Natural killer cell treated with Interleukin-12 subunit alpha and Interleukin-12 subunit beta and Interleukin-15 and Interleukin-18, amount 100 ng/mL, for 72 hours (primary cell): ENCODE measurements around the gene CSNK2B. TPM values are rescaled to one million over a fixed set of nuclear protein-coding genes. Genes with fewer than 3 reads are reported as not detected.

Source experiments
- ATAC-seq, 2 donors: fragments of 150-1000 bp; cut with Tn5 transposase in 1 of 2; sonication (Bioruptor Pico), chemical (Tn5 transposase) in 1 of 2; 2 replicates each; pipeline ENCODE4 v1.10.0; 2021
- DNase-seq: peaks from one replicate; pipeline ENCODE4 v3.0.0; 2022; ENCODE audit warnings: low spot score
- H3K27ac Mint-ChIP-seq, 2 donors: 1 replicate in 1 of 2; 2 replicates in 1 of 2; pipeline ENCODE4 v1.8.0; 2022; ENCODE audit warnings: mixed read lengths in 2 of 2, mild to moderate bottlenecking in 1 of 2, moderate library complexity in 1 of 2
- H3K27me3 Mint-ChIP-seq, 2 donors: 1 replicate in 1 of 2; 2 replicates in 1 of 2; pipeline ENCODE4 v1.8.0; 2022; ENCODE audit warnings: mixed read lengths in 2 of 2
- H3K36me3 Mint-ChIP-seq: one replicate; pipeline ENCODE4 v1.8.0; 2022; ENCODE audit warnings: mixed read lengths
- H3K4me1 Mint-ChIP-seq, 2 donors: 1 replicate in 1 of 2; 2 replicates in 1 of 2; pipeline ENCODE4 v1.8.0; 2022; ENCODE audit warnings: low read depth in 2 of 2, mixed read lengths in 2 of 2, mild to moderate bottlenecking in 1 of 2
- H3K4me3 Mint-ChIP-seq: one replicate; pipeline ENCODE4 v1.8.0; 2022; ENCODE audit warnings: mixed read lengths
- H3K9me3 Mint-ChIP-seq: 2 replicates; pipeline ENCODE4 v1.8.0; 2022; ENCODE audit warnings: mixed read lengths
- total RNA-seq, 2 donors: library from RNA; stranded (reverse); gene quantifications; one replicate each; pipeline ENCODE4 v1.2.3, GENCODE V29; 2022

Gene CSNK2B
- total RNA-seq, 2 donors from 2014 or later = 205 to 247 TPM

DNA sequence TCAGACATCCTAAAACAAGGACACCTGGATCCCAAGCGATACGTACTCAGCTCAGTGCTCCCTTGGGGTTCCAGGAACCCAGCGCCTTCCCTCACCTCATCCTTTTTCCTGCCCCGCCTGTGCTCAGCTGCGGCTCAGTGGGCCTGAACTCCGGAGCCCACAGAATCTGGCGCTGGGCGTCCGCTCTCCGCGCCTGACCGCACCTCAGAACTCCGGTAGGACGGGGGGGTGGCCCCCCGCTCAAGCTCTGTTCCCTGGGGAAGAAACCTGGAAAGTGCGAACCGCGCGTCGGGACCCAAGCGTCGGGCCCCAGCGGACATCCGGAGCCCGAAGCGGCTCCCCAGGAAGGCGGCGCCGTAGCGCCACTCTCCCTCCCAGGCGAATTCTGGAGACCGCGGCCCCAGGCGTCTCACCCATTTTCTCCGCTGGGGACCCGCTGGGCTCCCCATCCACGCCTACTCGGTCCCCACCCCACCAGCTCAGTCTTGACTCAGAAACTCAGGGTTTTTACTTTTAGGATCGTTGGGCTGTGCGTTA is 15.3 kb downstream of the CSNK2B start:
- Mint-ChIP-seq H3K4me1 (peaks cover 26 to 29% of the 10 kb centered on the region in 2 donors), H3K36me3 (peaks cover 2% of the 10 kb centered on the region), H3K27me3 (no peaks in the 10 kb centered on the region), H3K9me3 (no peaks in the 10 kb centered on the region), H3K27ac (peak overlapping the region; percentile 44 to 89), H3K4me3 (peak overlapping the region; percentile 85)
- ATAC-seq (peak; percentile 70 to 75), DNase-seq (no peak)

DNA sequence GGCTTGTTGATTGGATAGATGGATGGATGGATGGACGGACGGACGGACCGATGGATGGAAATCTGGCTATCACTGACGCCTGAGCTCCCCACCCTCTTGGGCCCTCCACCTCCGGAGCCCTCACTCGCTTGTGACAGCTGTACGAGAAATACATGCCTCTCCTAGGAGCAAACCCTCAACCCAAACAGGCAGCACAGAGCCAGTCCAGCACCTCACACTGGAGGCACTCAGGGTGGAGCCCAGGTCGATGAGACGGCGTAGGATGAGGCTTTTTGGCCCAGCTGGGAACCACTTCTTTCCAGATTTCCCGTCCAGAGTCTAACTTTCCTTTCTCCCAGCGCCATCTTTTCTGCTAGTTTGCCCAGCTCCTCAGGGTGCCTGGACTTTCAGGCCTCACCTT is 17.7 kb downstream of the CSNK2B start:
- no peak overlapping the region for H3K4me3 Mint-ChIP-seq
- no peaks in the 10 kb centered on the region for H3K9me3 Mint-ChIP-seq
- no peak overlapping the region for H3K27ac Mint-ChIP-seq
- DNase-seq (no peak), ATAC-seq (no peak)
- peaks cover 19 to 22% of the 10 kb centered on the region in 2 donors for H3K4me1 Mint-ChIP-seq
- no peaks in the 10 kb centered on the region for H3K27me3 Mint-ChIP-seq
- H3K36me3 Mint-ChIP-seq = peaks cover 5% of the 10 kb centered on the region

DNA sequence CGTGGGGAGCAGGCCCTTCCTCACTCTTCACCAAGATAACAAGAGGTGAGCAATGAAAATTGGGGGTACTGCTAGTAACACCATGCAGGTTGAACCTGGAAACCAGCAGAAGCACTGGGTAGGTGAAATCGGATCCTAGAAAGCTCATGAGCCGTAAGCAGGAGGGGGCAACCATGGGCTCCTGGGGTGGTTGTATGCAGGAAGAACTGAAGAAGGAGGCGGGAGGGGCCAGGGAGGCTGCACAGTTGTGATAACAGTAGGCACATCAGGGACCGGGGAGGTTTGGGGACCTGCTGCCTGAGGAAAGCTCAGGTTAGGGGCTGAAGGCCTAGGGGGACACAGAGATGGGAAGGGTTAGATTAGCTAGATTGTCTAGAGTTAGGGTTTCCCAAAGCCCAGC is 20.6 kb downstream of the CSNK2B start:
- H3K36me3 Mint-ChIP-seq = peaks cover 5% of the 10 kb centered on the region
- H3K4me3 Mint-ChIP-seq = no peak overlapping the region
- H3K4me1 Mint-ChIP-seq = peaks cover 3 to 11% of the 10 kb centered on the region in 2 donors
- no peaks in the 10 kb centered on the region for H3K27me3 Mint-ChIP-seq
- DNase-seq = no peak
- ATAC-seq = no peak
- H3K27ac Mint-ChIP-seq = peak overlapping the region in 1 of 2 donors; percentile 33
- no peaks in the 10 kb centered on the region for H3K9me3 Mint-ChIP-seq

DNA sequence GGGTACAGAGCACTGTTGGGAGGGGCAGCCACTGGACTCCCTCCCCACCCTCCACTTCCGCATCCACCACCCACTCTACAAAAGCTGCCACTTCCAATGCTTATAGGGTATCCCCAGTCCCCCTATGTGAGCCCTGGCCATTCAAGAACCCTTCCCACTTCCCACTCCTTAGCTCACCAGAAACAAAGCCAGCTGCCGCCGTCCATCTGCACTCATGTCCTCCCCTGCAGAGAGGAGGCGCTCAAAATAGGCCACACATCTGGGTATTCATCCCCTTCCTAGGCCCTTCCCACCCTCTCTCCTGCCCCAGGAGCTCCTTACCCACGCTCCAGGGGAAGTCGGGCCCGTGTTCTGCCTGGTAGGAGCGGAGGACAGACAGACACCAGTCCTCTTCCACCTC is 21.4 kb downstream of the CSNK2B start:
- DNase-seq (no peak), ATAC-seq (no peak)
- H3K27me3 Mint-ChIP-seq = no peaks in the 10 kb centered on the region
- H3K4me1 Mint-ChIP-seq = peaks cover 0 to 9% of the 10 kb centered on the region in 2 donors
- no peak overlapping the region for H3K27ac Mint-ChIP-seq
- H3K4me3 Mint-ChIP-seq = no peak overlapping the region
- H3K36me3 Mint-ChIP-seq = peaks cover 5% of the 10 kb centered on the region
- H3K9me3 Mint-ChIP-seq = no peaks in the 10 kb centered on the region

DNA sequence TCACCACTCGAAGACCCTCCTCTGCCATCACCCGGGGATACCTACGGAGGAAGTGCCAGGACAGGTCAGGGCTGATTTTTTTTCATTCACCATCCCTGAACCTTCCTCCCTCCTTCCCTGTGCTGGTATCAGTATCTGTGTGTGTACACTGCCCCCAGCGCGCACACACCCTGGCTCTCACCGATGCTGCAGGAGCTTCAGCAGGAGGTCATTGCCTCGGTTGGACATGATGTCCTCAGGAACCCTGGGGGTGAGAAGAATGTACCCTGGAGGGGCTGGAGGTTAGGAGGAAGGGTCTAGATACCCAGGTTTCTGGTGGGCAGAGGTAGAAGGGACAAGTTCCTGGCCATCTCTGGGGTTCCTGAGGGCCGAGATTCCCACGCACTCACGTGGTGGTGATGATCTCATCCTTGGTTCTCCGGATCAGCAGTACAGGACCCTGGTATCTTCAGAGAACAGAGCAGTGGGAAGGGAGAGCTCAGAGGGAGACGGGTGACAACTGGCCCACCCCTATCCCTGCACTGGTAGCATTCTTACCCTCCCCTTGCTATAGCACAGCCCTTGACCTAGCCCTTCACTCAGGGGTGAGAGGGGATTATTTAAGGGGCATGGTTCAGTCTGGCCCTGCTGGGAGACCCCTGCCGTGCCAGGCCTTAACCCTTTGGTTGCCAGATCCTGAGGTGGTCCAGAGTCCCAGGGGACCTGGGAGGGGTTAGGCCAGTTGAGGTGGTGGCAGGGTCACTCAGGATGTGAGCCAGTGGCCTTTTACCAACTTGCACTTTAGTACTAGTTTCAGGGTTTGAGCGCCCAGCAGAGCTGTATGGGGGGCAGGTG is 22.2 kb downstream of the CSNK2B start:
- Mint-ChIP-seq H3K4me3 (no peak overlapping the region), H3K4me1 (peaks cover 0 to 8% of the 10 kb centered on the region in 2 donors), H3K27ac (no peak overlapping the region)

DNA sequence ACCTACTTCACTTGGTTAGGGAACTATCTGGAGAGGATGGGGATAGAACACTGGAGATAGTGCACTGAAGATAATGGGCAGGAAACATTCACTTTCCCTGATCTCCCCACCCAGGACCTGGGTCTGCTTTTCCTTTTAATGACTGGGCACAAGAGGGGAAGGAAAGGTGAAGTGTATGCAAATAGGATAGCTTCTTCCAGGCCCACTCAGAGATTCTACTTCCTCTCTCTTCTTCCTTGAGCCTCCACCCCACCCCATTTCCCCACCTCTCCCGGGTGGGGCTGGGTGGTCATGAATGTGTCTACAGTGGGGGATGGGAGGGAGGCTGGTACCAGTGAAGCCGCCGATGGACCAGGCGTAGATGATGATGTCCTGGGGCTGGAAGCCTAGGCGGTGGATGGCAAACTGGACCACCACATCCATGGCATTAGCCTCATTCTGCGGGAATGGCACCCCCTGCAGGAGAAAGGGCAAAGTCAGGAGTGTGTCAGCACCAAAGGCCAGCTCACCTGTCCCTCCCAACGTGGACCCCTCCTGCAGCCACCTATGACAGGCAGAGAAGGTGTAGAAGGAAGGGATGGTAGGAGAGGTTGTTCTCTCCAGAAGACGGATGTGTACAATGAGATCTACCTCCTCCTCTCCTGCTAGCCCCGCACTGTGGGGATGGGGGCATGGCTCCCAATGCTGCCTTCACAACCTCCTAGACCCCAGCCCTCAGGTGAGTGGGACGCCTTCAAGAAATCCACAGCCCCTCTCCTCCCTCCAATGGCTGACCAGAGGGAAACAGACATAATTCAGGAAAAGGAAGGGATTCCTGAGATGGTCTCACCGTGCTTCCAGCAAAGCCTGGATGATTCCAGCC is 23.6 kb downstream of the CSNK2B start:
- ATAC-seq = peak in 1 of 2 donors; percentile 6
- no peaks in the 10 kb centered on the region for H3K9me3 Mint-ChIP-seq
- H3K4me3 Mint-ChIP-seq = no peak overlapping the region
- peaks cover 5% of the 10 kb centered on the region for H3K36me3 Mint-ChIP-seq
- peak overlapping the region in 1 of 2 donors; percentile 57 for H3K27ac Mint-ChIP-seq
- H3K27me3 Mint-ChIP-seq = no peaks in the 10 kb centered on the region
- peak; percentile 58 for DNase-seq
- peaks cover 0 to 6% of the 10 kb centered on the region in 2 donors for H3K4me1 Mint-ChIP-seq

More for the DNA sequence above, 22.2 kb downstream of the CSNK2B start:
- Mint-ChIP-seq H3K27me3 (no peaks in the 10 kb centered on the region), H3K9me3 (no peaks in the 10 kb centered on the region), H3K36me3 (peaks cover 5% of the 10 kb centered on the region)
- ATAC-seq = no peak
- DNase-seq = peak; percentile 37

DNA sequence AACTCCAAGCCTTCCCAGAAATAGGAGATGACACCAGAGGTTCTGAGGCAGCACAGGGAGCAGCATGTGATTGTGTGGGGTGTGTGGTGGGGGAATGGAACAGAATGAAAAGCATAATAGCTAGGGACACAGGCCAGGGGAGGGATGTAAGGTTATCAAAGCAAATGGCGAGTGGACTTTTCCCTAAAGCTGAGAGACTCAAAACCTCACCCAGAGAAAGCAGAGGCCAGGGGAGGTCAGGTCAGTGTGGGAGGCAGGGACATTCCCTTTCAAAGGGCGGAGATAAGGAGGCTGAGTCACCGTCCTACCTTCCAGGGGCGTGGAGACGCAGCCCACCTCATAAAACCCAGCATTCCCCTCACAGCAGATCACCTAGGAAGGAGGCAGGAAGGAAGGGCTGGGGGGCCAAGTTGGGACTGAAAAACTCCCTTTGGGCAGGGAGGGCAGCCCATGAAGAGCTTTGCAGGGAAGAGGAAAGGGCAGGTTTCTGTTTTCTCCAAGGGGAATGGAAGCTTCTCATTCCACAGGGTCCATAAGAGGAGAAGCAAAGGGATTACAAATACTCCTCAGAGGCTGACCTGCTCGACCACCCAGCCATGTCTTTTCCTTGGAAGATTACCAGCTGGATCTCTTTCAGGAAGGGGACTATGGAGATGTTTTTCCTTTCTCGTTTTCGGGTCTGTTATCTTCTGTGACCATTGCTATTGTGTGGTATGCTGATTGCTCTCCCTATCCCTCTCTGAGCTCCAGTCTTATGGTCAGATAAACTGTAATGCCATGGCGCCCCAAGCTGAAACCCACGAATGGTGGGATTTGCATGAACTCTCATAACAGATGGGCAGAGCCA is 24.6 kb downstream of the CSNK2B start:
- Mint-ChIP-seq H3K27ac (peak overlapping the region in 1 of 2 donors; percentile 57), H3K4me3 (no peak overlapping the region), H3K9me3 (no peaks in the 10 kb centered on the region), H3K27me3 (no peaks in the 10 kb centered on the region), H3K36me3 (peaks cover 5% of the 10 kb centered on the region), H3K4me1 (peaks cover 0 to 6% of the 10 kb centered on the region in 2 donors)
- ATAC-seq (no peak), DNase-seq (no peak)

DNA sequence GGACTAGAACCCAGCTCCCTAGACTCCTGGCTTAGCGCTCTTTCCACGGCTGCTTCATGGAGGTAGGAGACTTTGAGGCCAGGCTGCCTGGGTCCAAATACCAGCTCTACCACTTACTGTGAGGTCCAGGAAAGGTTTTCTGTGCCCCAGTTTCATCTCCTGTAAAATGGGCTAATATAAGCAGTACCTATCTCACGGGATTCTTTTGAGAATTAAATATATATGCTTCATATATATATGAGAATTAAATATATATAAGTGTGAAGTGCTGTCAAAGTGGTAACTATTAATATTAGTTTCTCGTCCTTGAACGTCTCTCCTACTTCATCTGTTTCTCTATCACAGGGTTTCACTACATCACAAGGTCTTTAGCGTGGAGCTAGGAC is 25.2 kb downstream of the CSNK2B start:
- Mint-ChIP-seq H3K9me3 (no peaks in the 10 kb centered on the region), H3K4me1 (peaks cover 0 to 6% of the 10 kb centered on the region in 2 donors), H3K36me3 (peaks cover 4% of the 10 kb centered on the region), H3K27me3 (no peaks in the 10 kb centered on the region), H3K27ac (no peak overlapping the region), H3K4me3 (no peak overlapping the region)
- no peak for DNase-seq
- ATAC-seq = no peak

DNA sequence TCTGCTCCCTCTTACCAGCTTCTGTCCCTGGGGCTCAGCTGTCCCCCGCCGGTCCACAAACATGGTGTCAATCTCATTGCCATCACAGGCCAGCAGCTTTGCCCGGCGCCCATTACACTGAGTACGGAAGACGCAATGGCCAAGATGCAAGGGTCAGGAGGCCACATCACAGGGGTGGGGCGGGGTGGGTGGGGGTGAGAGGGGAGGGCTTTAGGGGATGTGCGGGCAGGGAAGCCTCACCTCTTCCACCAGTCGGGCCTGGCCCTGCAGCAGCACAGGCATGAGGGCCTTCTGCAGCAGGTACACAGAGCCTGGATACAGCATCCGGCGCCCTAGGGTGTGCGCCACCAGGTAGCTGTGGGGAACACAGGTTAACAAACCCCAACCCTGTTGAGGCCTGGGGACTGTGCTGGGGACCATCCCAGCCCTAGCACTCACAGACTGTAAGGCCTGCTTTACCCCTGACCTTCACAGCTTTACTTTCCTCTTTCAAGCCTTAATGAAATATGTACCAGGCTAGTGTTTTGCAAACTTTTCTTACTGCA is 25.8 kb downstream of the CSNK2B start:
- no peak for DNase-seq
- Mint-ChIP-seq H3K4me1 (peaks cover 0 to 6% of the 10 kb centered on the region in 2 donors), H3K9me3 (no peaks in the 10 kb centered on the region), H3K27ac (no peak overlapping the region), H3K36me3 (no peaks in the 10 kb centered on the region), H3K27me3 (no peaks in the 10 kb centered on the region), H3K4me3 (no peak overlapping the region)
- ATAC-seq = no peak

DNA sequence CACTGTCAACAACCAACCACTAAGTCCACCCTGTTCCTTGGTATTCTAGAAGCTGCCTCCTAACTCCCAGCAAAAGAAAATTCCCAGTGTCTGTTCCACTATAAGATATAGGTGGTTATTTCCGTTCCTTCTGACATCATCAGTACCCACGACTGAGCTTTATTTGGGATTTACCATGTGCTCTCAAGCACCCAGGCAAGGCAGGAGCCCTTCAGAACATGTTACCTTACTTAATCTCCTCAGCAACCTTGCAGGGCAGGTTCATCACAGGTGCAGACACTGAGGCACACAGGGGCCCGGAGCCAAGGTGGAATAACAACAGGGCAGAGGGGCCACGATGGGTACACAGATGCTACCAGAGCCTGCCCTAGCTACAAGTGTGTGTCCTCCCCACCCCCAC is 26.5 kb downstream of the CSNK2B start:
- ATAC-seq (no peak), DNase-seq (no peak)
- no peak overlapping the region for H3K4me3 Mint-ChIP-seq
- peaks cover 2% of the 10 kb centered on the region for H3K36me3 Mint-ChIP-seq
- H3K27ac Mint-ChIP-seq = no peak overlapping the region
- H3K4me1 Mint-ChIP-seq = peaks cover 3 to 8% of the 10 kb centered on the region in 2 donors
- H3K27me3 Mint-ChIP-seq = no peaks in the 10 kb centered on the region
- no peaks in the 10 kb centered on the region for H3K9me3 Mint-ChIP-seq

DNA sequence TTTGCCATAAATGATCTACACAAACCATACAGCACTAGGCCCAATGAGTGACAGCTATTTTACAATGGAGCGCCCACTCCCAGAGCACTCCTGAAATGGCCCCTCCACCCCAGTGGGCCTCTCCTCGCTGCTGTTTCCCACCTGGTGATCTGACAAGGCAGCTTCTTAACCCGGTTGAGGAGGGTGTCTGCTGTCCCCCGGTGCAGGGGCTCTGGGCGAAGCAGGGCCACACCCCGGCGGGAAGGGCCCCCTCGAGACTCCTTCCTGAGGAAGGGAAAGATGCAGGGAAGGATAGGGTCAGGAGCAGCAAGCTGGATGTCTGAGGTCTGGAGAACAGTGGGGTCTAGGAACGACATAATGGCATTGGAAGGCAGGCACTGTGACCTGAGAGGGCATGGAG is 27.0 kb downstream of the CSNK2B start:
- Mint-ChIP-seq H3K4me1 (peaks cover 8 to 13% of the 10 kb centered on the region in 2 donors), H3K36me3 (peaks cover 7% of the 10 kb centered on the region), H3K27ac (no peak overlapping the region), H3K27me3 (no peaks in the 10 kb centered on the region), H3K4me3 (no peak overlapping the region), H3K9me3 (no peaks in the 10 kb centered on the region)
- DNase-seq (no peak), ATAC-seq (no peak)

DNA sequence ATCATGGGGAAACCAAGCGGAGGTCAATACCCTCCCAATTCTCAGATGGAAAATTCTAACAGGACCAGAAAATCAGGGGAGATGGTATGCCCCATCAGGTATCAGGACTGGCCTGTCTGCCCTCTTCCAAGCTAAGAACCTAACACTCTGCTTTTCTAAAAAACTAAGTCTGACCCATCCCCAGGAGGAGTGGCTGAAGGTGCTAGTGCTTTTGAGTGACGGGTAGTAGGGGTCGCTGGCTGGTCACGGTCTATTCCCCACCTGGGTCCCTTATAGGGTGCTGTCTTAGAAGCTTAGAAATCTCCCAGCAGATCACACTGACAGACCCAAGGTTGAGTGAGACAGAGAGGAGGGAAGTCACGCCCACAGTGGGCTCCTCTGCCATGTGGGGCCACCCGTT is 27.7 kb downstream of the CSNK2B start:
- no peak for ATAC-seq
- Mint-ChIP-seq H3K27me3 (no peaks in the 10 kb centered on the region), H3K4me3 (no peak overlapping the region), H3K4me1 (peaks cover 11 to 16% of the 10 kb centered on the region in 2 donors), H3K36me3 (peaks cover 8% of the 10 kb centered on the region), H3K9me3 (no peaks in the 10 kb centered on the region), H3K27ac (no peak overlapping the region)
- no peak for DNase-seq

DNA sequence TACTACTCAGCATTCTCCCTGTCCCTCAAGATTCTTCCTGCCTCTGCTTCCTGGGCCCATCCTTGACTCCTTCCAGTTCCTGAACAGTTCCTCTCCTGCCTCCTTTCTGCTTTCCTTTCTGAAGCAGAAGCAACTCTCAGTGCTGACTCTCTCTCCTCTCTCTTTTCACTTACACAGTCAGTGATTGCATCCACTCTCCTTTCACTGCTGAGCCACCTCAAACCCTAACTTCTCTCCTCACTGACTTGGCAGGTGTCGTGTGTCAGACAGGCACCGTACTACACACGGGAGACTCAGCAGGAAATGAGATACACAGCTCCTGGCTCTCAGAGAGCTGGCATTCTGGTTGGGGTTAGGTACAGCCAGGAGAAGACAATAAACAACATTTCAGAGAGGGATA is 31.7 kb downstream of the CSNK2B start:
- Mint-ChIP-seq H3K27me3 (no peaks in the 10 kb centered on the region), H3K4me3 (peak overlapping the region; percentile 4), H3K36me3 (peaks cover 14% of the 10 kb centered on the region), H3K4me1 (peaks cover 26 to 28% of the 10 kb centered on the region in 2 donors), H3K27ac (peak overlapping the region; percentile 39 to 66), H3K9me3 (no peaks in the 10 kb centered on the region)
- DNase-seq (no peak), ATAC-seq (peak in 1 of 2 donors; percentile 36)
